GM20000 (cell line): ENCODE measurements around the gene SIL1.

Source experiments
- DNase-seq: peaks from one replicate; pipeline ENCODE4 v3.0.0; 2012; ENCODE audit warnings: low spot score
- TF ChIP-seq, protein P1 (sequence below): IDR thresholded peaks from 2 replicates; pipeline ENCODE4 v1.5.1; 2012; ENCODE audit warnings: mild to moderate bottlenecking, control low read depth; ENCODE audit errors: extremely low read depth, missing control alignments

The SIL1 gene

DNA sequence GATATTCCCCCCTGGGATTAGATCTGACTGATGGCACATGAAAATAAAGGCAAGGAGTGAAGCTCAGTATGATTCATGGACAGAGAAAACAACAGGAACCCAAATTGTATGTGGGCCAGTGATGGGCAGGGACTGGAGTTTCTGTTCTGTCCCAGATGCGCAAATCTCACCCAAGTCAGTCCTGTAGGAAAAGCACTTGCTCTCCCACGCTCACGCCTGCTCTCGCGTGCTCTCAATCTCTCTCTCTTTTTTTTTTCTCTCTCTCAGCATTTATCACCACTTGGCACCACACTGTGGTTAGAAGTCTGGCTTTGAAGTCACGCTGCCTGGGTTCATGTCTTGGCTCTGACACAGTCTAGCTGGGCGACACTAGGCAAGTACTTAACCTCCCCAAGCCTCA is 216.6 kb downstream of the SIL1 start:
- no peak for DNase-seq
- TF ChIP-seq, protein P1, sequence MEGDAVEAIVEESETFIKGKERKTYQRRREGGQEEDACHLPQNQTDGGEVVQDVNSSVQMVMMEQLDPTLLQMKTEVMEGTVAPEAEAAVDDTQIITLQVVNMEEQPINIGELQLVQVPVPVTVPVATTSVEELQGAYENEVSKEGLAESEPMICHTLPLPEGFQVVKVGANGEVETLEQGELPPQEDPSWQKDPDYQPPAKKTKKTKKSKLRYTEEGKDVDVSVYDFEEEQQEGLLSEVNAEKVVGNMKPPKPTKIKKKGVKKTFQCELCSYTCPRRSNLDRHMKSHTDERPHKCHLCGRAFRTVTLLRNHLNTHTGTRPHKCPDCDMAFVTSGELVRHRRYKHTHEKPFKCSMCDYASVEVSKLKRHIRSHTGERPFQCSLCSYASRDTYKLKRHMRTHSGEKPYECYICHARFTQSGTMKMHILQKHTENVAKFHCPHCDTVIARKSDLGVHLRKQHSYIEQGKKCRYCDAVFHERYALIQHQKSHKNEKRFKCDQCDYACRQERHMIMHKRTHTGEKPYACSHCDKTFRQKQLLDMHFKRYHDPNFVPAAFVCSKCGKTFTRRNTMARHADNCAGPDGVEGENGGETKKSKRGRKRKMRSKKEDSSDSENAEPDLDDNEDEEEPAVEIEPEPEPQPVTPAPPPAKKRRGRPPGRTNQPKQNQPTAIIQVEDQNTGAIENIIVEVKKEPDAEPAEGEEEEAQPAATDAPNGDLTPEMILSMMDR: no peak

DNA sequence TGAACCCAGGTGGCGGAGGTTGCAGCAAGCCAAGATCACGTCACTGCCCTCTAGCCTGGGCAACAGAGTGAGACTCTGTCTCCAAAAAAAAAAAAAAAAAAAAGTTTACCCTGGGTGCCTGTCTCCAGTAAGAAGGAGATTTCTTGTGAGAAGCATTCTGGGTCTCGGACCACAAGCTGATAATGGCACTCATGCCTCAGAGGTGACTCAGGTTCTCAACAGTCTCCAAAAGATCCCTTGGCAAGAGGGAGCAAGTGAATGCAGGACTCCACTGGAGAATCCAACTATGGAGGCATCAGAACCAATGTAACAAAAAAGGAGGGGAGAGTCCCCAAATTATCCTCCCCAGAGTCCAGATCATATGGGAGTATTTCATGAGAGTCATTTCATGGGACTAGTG is 217.0 kb downstream of the SIL1 start:
- no peak for DNase-seq
- TF ChIP-seq, protein P1: no peak

DNA sequence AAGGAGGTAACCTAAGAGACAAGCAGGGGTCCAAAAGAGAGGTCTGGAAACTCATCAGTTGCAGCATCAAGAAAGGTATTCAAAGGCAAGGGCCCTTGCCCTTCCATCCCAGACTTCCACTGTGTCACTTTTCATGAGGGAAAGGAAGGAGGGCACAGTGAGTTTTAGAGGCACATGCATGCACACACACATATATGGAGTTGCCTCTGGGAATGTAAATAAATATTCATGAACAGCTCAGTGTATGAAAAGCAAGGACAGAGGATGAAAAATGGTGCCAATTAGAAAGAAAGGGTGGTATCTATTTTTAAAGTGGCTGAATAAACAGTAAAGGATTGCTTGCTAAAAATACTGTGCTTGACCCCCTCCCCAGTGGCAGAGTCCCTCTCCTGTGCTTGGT is 217.7 kb downstream of the SIL1 start:
- TF ChIP-seq, protein P1: no peak
- no peak for DNase-seq

DNA sequence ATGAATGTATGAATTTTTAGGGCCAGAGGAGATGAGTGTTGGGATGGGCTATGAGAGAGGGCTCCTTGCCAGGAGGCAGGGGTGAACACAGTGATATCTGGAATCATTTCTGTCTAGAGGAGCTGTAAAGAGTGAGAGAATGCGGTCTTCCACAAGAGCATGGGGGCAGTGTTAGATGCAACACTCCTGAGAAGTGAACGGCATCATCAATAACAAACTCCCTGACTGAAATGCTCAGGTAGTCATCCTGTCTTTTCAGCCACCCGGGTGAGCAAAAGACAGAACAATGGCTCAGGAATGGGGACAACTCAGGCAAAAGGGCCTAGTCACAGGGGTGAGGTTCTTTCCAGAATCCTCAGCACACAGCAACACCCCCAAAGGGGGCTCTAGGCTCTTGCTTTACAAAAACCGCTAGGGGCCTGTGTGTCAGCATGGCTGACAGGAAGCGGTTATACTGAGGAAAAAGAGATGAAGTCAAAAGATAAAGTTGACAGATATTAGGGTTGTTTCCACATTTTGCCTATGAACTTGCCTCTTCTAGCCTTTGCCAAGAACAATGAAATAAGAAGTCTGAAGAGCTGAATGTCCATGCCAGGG is 218.4 kb downstream of the SIL1 start:
- TF ChIP-seq, protein P1: no peak
- DNase-seq: no peak

DNA sequence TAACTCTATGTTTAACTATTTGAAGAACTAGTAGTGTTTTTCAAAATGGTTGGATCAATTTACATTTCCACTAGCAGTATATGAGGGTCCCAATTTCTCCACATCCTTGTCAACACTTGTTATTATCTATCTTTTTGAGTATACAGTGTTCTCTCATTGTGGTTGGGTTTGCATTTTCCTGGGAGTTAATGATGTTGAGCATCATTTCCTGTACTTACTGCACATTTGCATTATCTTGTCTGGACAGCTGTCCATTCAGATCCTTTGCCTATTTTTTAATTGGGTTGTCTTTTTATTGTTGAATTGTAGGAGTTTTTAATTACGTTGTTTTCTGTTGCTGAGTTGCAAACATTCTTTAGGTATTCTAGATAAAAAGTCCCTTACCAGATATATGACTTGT is 219.6 kb downstream of the SIL1 start:
- TF ChIP-seq, protein P1: no peak
- no peak for DNase-seq

DNA sequence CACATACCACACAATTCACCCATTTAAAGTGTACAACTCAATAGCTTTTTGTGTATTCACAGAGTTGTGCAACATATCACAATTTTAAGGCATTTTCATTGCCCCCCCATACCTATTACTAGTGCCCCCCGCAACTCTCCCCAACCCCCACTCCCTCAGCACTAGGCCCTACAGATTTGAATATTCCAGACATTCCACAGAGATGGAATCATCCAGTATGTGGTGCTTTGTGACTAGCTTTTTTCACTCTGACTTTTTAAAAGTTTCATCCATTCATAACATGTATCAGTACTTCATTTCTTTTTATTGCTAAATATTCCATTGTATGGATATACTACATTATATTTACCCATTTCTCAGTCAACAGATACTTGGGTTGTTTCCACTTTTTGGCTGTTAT is 220.1 kb downstream of the SIL1 start:
- TF ChIP-seq, protein P1: no peak
- no peak for DNase-seq

DNA sequence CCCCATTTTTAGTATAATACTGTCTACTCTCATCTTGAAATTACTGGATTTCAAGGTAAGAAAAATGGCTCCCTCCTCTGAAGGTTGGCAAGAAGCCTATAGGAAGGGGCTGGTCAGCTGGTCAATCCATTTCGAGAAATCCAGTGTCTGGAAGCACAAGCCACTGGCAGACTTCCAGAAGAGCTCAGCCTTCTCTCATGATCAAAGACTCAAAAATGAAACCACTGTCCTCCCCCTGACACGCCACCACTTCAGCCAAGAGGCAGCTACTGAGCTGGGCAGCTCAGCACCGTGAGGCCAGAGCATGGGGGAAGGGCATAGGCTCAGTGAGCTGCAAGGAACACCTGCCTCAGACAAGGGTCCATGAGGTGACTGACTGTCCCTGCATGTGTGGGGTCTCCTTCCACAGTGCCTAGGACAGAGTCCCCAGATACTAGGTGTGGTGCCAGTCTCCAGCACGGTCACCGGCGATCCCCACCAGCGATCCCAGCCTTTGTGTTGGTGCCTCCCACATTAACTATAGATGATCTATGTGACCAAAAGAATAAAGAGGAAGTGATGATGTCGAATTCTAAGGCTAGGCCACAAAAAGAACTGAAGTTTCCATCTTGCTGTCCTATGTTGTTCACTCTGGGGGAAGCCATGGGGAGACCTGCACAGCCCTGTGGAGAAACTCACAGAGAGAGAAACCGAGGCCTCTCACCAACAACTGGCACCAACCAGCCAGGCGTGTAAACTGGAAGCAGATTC is 222.9 kb downstream of the SIL1 start:
- TF ChIP-seq, protein P1: no peak
- DNase-seq: no peak
